GM12875 (cell line): ENCODE results near the gene ADGRB3.
"Not testable (repeated sequence)": the region's sequence is repeated elsewhere in the genome, so short reads cannot be mapped to it uniquely, and the experiment has no call there.

Experiments used
- H3K4me3 ChIP-seq: one replicate; pipeline ENCODE4 v1.5.1; 2011; ENCODE audit warnings: low read depth, low read length, control low read depth
- TF ChIP-seq, protein P1 (sequence below): IDR thresholded peaks from 2 replicates; pipeline ENCODE4 v1.5.1; 2011; ENCODE audit warnings: low read depth, mild to moderate bottlenecking, control low read depth, inconsistent platforms, low read length, moderate library complexity, borderline replicate concordance; ENCODE audit not compliant: insufficient read depth

Gene ADGRB3

GRCh38 chr6:68778356-68779020, 143.4 kb downstream of the ADGRB3 start:
- TF ChIP-seq, protein P1, sequence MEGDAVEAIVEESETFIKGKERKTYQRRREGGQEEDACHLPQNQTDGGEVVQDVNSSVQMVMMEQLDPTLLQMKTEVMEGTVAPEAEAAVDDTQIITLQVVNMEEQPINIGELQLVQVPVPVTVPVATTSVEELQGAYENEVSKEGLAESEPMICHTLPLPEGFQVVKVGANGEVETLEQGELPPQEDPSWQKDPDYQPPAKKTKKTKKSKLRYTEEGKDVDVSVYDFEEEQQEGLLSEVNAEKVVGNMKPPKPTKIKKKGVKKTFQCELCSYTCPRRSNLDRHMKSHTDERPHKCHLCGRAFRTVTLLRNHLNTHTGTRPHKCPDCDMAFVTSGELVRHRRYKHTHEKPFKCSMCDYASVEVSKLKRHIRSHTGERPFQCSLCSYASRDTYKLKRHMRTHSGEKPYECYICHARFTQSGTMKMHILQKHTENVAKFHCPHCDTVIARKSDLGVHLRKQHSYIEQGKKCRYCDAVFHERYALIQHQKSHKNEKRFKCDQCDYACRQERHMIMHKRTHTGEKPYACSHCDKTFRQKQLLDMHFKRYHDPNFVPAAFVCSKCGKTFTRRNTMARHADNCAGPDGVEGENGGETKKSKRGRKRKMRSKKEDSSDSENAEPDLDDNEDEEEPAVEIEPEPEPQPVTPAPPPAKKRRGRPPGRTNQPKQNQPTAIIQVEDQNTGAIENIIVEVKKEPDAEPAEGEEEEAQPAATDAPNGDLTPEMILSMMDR = peak; percentile 34; the same call in 1 of the 2 replicates
- H3K4me3 ChIP-seq = no peak overlapping the region

GRCh38 chr6:68779366-68779765, 144.3 kb downstream of the ADGRB3 start:
- H3K4me3 ChIP-seq = no peak overlapping the region
- TF ChIP-seq, protein P1 = no peak

DNA sequence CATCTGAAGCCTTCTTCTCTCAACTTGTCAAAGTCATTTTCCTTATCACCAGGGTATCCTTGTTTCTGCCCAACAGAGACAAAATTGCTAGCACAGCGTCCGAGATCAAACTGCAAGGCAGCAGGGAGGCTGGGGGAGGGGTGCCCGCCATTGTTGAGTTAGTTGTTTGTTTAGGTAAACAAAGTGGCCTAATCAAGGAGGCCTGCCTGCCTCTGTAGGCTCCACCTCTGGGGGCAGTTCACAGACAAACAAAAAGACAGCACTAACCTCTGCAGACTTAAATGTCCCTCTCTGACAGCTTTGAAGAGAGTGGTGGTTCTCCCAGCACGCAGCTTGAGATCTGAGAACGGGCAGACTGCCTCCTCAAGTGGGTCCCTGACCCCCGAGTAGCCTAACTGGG, 155.0 kb downstream of the ADGRB3 start:
- H3K4me3 ChIP-seq = not testable (repeated sequence)

DNA sequence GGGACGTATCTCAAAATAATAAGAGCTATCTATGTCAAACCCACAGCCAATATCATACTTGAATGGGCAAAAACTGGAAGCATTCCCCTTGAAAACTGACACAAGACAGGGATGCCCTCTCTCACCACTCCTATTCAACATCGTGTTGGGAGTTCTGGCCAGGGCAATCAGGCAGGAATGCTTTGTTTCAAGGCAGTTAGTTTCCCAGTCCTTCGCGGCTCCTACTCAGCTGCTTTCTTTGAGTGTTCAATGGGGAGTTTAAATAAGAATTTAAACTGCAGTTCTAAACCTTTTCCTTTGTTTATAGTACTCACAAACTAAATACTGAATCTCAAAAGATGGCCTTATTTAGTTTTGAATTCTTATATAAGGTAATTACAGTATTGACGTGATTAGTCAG, 179.9 kb downstream of the ADGRB3 start:
- not testable (repeated sequence) for H3K4me3 ChIP-seq

DNA sequence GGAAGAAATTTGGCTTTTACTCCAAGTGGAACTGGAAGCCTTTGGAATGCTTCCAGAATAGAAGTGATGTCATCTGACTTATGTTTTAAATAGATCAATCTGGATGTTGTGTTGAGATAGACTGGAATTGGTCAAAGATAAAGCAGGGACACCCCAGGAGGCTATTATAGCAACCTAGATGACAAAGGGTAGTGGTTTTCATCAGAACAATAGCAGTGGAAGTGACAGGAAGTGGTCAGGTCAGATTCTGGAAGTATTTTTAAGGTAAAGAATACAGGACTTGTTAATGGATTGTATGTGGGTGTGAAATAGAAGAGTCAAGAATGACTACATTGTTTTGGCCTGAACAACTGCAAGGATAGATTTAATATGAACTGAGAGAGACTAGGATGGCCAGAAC, 191.4 kb downstream of the ADGRB3 start:
- TF ChIP-seq, protein P1 = no peak
- H3K4me3 ChIP-seq = no peak overlapping the region

DNA sequence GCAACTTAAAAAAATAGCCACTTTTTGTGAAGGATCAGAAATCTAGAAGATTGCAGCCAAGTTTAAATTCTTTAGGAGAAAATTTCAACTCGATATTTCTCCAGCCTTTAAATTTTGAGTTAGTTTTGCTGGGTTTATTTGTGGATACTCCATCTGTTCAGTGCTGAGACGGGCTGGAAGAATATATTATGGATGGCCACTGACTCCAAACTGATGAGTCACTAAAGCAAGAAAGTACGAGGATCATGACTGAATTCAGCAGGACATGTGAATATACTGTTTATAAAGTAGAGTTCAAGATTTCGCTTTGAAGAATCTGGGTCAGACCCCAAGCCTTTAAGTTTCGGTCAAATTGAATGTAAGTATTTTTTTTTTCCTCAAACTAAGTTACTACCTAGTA, 199.5 kb downstream of the ADGRB3 start:
- H3K4me3 ChIP-seq = no peak overlapping the region
- TF ChIP-seq, protein P1 = no peak

DNA sequence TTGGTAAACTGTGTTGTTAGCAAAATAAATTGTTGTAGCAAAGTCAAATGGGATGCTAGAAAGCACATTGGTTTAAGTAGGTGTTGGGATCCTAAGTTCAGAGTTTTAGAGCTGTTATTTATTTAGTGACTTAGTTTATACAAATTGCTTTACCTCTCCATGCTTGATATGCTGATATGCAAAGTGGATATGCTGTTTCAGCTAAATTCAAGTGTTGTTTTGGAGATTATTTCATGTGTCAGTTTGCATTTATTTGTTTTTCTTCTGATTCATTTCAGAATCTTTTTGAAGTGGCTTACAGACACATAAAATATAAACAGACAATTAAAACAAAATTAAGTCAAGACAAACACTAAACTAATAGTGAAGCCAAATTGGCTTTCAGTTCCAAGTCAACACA, 203.5 kb downstream of the ADGRB3 start:
- TF ChIP-seq, protein P1 = no peak
- no peak overlapping the region for H3K4me3 ChIP-seq

DNA sequence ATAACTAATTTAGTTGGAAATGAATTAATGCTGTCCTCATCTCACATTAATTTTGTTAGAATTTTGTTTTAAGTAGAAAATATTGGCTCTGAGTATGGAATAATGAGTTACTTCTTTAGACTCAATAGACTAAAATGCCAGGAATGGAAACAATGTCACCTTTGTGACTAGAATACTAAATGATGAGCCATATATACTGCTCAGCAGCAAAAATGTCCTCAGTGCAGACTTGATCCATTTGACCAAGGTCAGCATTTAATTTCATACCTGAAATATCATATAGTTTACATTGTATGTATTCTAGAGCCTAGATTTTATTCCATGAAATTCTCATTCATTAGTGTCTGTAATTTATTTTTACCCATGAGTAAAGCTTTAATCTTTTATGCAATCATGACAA, 217.7 kb downstream of the ADGRB3 start:
- TF ChIP-seq, protein P1 = no peak
- H3K4me3 ChIP-seq = no peak overlapping the region
